GM19193 (cell line): ENCODE measurements around the gene SYT8.

Source experiments
- POLR2A ChIP-seq: IDR thresholded peaks from 4 replicates; pipeline ENCODE4 v1.6.1; 2011; ENCODE audit not compliant: insufficient read depth, insufficient read length; ENCODE audit errors: extremely low read depth

The SYT8 gene

DNA sequence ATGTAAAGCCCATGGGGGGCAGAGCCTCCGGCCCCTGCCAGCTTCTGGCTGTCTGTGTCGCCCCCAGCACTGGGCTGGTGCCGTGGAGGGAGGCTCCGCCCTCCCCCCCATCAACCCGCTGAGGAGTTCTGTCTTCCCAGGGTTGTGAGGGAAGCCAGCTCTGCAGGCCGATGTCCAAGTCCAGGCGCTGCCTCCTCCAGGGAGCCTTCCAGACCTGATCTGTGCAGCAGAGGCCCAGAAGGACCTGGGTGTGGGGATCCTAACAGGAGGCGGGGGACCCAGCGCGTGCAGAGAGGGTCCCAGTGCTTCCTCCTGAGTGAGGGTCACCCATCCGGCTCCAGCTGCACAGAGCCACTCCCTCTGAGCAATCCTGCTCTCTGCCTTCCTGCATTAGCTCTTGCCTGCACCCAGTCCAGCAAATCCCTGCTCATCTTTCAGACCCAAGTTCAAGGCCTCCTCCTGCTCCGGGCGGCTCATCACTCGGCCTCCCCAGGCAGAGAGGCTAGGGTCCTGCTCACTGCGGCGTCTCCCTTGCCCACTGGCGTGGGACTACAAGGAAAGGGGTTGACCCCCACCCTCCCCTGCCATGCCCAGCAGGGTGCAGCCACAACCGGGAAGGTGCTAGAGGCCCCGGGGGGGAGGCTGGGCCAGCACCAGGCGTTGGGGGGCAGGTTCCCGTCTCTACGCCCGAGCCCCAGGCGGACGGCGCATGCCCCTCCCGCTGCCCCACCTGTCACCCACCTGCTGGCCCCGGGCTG, 40.5 kb downstream of the SYT8 start:
- no peak for TF ChIP-seq POLR2A

DNA sequence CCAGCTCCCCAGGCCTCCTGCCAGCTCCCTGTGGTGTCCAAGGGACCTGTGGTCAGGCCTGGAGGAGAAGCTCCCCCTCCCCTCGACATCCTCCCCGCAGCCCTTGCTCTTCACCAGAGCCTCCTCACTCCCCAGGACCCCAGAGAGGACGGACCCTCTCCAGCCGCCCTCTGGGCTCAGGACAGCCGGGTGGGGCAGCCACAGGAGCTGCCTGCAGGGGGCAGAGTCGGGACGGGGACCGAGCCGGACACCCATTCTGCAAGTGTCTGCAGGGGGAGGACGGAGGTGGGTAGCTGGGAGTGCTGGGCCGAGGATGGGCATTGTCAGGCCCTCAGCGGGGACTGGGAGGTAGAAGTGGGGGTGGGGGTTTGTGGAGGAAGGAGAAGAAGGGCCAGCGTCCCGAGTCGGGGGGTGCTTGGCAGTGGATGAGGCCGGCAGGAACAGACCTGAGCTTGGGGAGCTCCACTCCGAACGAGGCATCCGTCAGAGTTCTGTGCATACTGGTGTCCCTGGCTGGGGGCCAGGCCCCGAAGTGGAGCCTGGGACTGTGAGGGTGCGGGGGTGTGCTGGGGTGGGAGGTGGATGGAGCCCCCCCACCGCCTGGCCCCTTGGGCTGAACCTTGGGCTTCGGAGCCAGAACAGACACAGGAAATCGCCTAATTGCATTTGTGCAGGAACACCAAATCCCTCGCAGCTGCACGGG, 41.7 kb downstream of the SYT8 start:
- no peak for TF ChIP-seq POLR2A

DNA sequence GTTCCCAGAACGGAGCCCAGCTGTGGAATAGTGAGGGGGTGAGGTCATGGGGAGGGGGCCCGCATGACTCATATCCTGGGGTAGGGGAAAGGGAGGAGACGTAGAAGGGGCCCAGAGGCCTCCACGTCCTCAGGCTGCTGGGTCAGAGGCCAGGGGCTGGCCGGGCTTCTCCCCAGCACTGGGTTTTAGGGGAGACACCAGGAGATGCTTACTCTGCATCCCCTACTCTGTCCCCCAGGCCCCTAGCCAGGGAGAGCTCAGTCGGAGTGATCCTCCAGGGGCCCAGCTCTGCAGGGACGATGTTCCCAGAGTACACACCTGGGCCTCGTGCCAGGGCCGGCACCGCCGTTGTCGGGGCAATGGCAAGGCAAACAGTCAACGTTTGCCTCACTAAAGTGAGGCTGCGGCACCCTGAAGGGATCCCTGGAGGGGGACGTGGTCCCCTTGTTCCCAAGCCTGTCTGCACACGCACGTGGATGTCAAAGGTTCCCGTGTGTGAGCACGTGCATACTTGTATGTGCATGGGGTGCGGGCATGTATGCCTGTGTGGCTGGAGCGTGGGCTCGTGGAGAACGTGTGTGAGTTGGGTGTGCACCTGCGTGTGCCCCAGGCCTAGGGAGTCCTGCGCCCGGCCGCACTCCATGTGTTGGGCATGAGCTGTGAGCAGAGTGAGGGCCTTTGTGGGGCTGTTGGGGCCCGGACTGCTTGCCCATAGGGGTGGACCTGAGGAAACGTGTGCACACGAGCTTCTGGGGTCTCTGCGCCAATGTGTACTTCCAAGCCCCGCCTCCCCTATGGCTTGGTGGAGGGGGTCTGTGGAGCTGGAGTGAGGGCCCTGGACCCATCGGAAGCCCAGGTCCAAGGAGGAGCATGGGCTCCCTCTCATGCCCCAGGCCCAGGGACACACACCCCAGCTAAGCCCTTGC, 42.7 kb downstream of the SYT8 start:
- TF ChIP-seq POLR2A, result no peak

DNA sequence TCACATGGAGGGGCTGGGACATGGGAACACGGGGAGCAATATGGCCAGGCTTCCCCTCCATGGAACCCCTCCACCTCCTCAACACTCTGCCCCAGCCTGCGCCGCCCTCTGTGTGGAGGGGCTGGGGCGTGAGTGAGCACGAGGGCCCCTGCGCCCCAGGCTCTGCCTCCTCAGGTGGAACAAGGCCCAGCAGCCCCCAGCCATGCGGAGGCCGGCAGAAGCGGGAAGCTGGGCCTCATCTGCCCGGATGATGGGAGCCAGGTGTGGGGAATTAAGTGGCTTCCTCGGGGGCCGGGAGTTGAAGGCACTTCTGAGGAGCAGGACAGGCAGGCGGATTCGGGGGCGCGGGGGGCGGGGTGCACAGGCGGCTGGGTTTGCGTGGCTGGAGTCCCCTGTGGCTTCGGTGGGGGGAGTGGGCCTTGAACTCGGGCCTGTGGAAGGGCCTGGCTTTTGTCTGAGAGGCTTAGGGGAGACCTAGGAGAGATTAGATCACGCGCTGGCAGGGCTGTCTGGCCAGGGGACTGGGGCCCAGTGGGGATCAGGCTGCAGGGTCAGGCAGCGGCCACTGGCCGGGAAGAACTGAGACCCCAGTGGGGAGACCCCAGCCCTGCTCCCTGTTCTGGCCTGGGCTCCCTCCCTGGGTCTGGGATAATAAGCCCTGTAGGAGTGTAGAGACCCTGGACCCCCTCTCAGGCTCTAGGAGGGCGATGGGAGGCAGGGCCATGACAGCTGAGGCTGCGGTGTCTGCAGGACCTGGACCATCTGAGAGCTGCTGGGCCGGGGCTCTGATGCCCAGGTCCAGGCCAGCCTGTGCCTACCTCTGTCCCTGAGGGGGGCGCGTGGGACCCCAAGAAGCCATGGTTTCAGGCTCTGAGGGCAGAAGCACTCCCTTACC, 43.6 kb downstream of the SYT8 start:
- no peak for TF ChIP-seq POLR2A

DNA sequence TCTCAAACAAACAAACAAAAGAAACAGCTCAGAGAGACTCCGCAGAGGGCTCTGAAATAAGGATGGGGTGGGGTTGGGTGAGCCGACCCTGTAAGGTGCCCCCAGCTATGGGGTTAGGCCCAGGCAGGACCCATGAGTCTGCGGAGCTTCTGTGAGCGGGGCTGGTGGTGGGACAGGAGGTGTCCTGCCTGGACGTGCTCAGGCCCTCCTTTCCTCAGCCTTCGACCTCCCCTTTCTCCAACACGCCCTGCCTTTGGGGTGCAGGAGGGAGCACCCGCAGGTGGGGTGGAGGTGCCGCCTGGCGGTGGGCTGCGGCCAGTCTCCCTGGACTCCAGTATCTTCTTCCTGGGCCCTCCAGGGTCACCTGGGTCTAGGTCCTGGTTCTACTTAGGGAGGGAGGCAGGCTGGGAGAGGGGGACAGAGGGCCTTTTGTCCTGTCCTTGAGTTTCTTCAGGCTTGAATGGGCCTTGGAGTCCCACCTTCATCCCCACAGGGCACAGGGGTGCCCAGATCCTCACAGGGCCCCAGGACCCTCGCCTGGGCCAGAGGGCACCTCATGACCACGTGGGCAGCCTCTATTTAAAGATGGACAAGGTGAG, 44.7 kb downstream of the SYT8 start:
- TF ChIP-seq POLR2A, result no peak

DNA sequence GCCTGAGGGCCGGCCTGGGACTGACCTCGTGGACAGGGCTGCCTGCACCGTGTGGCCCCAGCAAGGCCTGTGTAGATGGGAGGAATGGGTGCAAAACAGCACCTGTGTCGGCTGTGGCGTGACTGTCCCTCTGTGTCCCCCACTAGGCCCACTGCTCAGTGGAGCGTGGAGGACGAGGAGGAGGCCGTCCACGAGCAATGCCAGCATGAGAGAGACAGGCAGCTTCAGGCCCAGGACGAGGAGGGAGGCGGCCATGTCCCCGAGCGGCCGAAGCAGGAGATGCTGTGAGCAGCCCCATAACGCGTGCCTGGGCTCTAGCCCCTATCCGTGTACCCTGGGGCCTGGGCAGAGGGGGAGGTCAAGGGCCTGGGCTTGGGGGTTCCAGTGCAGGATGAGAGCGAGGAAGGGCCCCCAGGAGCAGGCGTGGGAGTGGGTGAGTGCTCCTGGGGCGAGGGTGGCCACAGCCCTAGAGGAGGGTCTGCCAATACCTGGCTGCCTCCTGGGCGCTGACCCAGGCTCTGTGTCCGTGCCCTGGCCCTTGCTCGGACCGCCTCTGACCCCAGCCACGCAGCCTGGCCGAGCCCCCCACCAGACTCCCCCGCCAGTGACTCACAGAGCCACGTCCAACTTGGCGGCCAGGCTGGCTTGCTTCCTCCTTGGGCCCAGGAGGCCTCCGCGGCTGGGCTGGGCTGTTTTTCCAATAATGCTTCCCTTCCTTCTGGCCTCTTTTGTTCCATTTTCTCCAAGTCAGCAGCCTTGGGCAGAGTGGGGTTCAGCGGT, 45.3 kb downstream of the SYT8 start:
- no peak for TF ChIP-seq POLR2A

DNA sequence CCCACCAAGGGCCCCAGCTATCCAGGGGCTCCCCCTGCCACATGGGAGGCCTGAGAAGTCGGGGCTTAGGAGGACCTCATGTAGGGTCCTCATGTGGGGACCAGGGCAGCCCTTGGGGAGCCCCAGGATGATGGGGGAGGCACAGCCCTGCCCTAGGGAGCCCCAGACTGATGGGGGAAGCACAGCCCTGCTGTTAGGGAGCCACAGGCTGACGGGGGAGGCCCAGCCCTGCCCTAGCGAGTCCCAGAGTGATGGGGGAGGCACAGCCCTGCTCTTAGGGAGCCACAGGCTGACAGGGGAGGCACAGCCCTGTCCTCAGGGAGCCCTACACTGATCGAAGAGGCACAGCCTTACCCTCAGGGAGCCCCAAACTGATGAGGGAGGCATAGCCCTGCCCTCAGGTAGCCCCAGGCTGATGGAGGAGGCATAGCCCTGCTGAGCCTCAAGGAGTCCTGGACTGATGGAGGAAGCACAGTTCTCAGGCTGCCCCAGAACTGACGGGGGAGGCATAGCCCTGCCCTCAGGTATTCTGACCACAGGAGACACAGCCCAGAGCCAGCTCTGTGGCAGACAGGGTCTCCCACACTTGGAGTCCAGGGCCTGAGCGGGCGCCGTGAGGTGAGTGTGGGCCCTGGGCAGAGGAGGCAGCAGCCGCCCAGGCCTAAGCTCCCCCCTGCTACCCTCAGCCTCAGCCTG, 46.1 kb downstream of the SYT8 start:
- peak; percentile 9 for TF ChIP-seq POLR2A

DNA sequence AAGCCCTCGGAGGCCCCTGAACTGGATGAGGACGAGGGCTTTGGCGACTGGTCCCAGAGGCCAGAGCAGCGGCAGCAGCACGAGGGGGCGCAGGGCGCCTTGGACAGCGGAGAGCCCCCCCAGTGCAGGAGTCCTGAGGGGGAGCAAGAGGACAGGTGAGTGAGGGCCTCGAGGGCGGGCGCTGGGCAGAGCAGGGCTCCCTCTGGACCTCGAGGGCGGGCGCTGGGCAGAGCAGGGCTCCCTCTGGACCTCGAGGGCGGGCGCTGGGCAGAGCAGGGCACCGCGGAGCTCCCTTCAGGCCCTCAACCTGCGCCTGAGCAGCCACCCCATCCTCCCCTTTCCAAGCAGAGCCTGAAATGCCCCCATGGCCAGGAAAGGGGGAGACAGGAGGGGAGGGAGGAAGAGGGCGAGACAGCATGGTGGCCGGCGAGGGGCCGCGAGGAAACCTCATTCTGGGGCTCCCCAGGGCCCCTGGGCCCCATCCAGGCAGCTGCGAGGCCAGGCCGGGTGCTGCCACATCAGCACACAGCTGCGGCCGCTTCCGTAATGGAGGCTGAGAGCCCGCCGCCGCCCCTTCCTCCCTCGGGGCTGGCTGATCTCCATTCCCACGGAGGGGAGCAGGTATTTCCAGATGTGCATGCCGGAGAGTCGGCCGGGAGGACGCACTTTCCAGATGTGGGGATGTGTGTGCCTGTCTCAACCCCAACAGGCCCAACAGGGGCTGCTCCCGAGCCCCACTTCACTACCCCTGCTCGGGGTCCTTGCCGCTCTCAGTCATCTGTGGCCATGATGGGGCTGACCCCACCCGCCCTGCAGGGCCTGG, 46.9 kb downstream of the SYT8 start:
- no peak for TF ChIP-seq POLR2A

DNA sequence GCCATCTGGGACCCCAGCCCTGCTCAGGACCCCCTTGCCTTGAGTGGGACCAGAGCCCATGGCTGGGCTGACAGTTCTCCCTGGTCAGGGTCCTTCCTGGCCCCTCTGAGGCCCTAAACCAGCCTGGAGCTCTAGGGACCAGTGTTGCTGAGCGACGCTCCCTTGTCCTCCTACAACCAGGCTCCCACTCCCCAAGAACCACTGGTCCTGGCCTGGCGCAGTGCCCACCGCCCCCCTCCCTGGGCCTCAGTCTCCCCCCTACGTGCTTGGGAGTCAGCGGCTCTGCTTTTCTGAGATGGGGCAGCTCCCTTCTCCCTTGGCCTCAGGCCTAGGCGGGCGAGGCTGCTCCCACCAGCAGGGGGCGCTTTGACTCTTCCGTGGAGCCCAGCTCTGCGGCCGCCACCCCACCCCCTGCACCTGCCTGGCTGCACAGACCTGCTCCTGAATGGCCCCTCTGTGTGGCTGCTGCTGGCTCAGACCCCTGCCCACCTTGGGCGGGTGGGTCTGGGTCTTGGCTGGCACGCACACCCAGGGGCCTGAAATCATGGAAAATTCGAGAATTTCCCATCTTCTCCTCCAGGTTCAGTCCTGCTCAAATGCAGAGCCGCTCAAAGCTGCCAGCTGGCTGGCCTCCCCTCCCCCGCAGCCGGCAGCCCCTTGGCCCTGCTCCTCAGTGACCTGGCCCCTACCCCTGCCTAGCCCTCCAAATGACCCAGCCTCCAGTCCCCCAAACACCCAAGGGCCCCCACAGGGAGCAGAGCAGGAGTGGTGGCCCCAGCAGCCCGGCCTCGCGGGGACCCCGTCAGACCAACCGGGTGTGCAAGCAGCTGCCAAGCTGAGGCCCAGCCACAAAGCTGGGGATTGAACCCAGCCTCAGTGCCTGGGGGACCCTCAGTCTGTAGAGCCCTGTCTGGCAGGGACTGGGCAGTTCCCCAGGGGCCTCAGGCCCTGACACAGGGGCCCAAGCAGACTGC, 47.8 kb downstream of the SYT8 start:
- no peak for TF ChIP-seq POLR2A

DNA sequence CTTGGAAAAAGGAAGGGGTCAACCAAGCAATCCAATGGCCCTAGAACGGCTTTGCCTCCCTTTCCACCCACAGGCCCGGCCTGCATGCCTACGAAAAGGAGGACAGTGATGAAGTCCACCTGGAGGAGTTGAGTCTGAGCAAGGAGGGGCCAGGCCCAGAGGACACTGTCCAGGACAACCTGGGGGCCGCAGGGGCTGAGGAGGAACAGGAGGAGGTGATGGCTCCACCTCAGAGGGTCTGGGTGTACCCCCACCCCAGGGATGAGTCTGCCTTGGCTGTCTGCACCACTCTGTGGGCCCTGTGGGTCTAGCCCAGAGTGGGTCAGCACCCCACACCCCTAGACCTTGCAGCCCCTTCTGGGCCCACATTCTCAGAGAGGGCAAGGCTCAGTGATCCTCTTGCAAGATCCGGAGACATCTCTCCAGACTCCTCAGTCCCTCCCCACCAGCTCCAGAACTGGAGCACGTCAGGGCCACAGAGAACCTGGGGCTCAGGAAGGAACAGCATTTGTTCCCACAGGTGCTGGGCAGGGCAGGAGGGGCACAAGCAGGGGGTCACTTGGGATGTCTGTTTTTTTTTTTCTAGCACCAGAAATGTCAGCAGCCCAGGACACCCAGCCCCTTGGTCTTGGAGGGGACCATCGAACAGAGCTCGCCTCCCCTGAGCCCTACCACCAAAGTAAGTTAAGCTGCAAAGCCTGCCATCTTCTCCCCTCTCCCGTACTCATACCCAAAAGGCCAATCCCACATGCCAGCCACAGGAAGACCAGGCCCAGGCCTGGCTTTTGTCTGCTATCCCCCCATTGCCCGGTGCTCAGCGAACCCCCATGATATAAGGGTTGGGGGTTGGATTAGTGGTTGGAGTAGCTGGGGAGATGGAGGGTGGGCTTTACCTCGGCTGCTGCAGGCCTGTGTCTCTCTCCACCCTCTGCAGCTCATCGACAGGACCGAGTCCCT, 48.8 kb downstream of the SYT8 start:
- TF ChIP-seq POLR2A, result no peak

DNA sequence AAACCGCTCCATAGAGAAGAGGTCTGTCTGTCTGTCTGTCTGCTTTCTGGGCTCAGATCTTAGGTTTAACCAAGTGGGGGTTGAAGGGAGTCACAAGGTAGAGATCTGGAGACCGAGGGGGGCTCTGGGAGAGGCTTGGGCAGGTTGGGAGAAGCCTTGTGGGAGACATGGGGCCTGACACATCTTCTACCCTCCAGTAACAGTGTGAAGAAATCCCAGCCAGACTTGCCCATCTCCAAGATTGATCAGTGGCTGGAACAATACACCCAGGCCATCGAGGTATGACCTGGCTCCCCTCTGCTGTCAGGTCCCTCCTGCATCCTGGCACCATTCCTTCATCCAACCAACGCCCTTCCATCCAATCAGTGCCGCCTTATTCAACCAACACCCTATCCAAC, 49.5 kb downstream of the SYT8 start:
- no peak for TF ChIP-seq POLR2A
